DND-41 (cell line): ENCODE measurements around the gene NHERF2.

Source experiments
- EZH2 ChIP-seq: IDR thresholded peaks from 3 replicates; pipeline ENCODE4 v1.6.1; 2012; ENCODE audit warnings: borderline replicate concordance, low read depth, mild to moderate bottlenecking, moderate library complexity, low read length, inconsistent platforms; ENCODE audit not compliant: severe bottlenecking
- TF ChIP-seq, protein P1 (sequence below): IDR thresholded peaks from 2 replicates; pipeline ENCODE4 v1.5.1; 2012; ENCODE audit warnings: borderline replicate concordance, low read length, moderate library complexity, mild to moderate bottlenecking; ENCODE audit not compliant: poor library complexity, severe bottlenecking; ENCODE audit errors: extremely low read depth

DNA sequence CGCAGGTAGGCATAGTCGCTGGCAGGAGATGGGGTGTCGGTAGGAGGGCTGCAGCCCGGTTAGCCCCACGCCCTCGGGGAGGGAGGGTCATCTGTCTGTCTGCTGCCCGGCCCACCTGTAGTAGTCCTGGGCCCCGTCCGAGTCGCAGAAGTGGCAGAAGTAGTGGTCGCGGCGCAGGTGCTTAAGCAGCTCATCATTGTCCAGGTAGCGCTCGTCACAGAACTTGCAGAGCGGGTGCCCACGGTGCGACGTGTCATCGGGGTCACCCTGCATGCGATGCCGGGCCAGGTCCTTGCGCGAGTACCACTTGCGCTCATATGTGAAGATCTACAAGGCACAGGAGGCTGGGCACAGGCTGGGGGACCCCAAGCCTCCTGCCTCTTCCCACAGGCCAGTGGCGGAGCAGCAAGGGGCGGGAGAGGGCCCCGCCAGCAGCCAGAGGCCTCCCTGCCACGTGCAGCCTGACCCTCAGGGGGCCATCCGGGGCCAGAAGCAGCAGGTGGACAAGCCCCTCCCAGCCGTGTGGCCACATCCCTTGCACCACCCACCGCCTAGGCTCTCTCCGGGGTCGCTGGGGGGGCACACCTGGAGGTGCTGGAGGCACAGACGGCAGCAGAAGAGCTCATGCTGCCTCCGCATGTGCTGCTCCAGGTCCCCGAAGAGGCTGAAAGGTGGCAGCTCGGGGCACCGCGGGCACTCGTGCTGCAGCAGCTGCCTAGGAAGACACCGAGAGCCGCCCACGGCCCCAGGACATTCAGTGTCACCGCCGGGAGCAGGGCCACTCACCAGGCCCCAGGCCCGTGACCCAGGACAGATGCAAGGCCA is 24.1 kb upstream of the NHERF2 start:
- TF ChIP-seq, protein P1, sequence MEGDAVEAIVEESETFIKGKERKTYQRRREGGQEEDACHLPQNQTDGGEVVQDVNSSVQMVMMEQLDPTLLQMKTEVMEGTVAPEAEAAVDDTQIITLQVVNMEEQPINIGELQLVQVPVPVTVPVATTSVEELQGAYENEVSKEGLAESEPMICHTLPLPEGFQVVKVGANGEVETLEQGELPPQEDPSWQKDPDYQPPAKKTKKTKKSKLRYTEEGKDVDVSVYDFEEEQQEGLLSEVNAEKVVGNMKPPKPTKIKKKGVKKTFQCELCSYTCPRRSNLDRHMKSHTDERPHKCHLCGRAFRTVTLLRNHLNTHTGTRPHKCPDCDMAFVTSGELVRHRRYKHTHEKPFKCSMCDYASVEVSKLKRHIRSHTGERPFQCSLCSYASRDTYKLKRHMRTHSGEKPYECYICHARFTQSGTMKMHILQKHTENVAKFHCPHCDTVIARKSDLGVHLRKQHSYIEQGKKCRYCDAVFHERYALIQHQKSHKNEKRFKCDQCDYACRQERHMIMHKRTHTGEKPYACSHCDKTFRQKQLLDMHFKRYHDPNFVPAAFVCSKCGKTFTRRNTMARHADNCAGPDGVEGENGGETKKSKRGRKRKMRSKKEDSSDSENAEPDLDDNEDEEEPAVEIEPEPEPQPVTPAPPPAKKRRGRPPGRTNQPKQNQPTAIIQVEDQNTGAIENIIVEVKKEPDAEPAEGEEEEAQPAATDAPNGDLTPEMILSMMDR: no peak
- no peak for TF ChIP-seq EZH2
